Nephron (organoid): ENCODE data around the gene SLC9A9.

ENCODE experiments used
- H3K27ac Mint-ChIP-seq, 3 experiments: 2 replicates each; pipeline ENCODE4 v1.8.0; 2020; ENCODE audit warnings: mixed read lengths in 3 of 3, mild to moderate bottlenecking in 2 of 3, moderate library complexity in 1 of 3
- H3K27me3 Mint-ChIP-seq: 2 replicates; pipeline ENCODE4 v1.8.0; 2021; ENCODE audit warnings: low read depth, mild to moderate bottlenecking, moderate library complexity, mixed read lengths
- H3K36me3 Mint-ChIP-seq: 2 replicates; pipeline ENCODE4 v1.8.0; 2020; ENCODE audit warnings: low read depth, mixed read lengths
- H3K4me1 Mint-ChIP-seq: 2 replicates; pipeline ENCODE4 v1.8.0; 2020; ENCODE audit warnings: mixed read lengths
- H3K4me3 Mint-ChIP-seq, 3 experiments: 2 replicates each; pipeline ENCODE4 v1.8.0; 2020; ENCODE audit warnings: mild to moderate bottlenecking in 3 of 3, mixed read lengths in 3 of 3, moderate library complexity in 2 of 3
- H3K9me3 Mint-ChIP-seq: 2 replicates; pipeline ENCODE4 v1.8.0; 2020; ENCODE audit warnings: mixed read lengths
- TF ChIP-seq, protein P1 (sequence below), 3 experiments: fragments of 200-600 bp; sonication (generic); IDR thresholded peaks; one replicate each; pipeline ENCODE4 v1.5.0; 2021; ENCODE audit warnings: antibody characterized with exemption in 3 of 3; ENCODE audit not compliant: unreplicated experiment in 3 of 3

The SLC9A9 gene

DNA sequence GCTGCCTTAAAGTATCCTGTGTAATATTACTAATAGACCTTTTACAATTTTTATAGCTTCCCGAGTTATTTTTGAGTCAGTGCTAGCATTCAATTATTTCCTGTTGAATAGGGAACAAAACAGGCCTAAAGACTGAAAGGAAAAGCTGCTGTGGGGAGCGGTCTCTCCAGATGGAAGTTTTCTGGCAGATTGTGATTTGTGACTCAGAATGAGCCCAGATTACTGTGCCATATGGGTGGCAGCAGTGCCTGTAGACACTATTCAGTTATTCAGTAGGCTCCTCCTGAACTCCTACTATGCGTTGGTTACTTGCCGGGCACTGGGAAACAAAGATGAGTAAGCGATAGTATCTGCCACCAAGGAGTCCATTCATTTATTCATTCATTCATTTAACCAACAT lies 516.9 kb downstream of the SLC9A9 start:
- H3K27ac Mint-ChIP-seq: peak overlapping the region; percentile 0 to 90 (median 88)
- H3K9me3 Mint-ChIP-seq: peaks cover 4% of the 10 kb centered on the region
- H3K4me1 Mint-ChIP-seq: peaks cover 41% of the 10 kb centered on the region
- TF ChIP-seq, protein P1, sequence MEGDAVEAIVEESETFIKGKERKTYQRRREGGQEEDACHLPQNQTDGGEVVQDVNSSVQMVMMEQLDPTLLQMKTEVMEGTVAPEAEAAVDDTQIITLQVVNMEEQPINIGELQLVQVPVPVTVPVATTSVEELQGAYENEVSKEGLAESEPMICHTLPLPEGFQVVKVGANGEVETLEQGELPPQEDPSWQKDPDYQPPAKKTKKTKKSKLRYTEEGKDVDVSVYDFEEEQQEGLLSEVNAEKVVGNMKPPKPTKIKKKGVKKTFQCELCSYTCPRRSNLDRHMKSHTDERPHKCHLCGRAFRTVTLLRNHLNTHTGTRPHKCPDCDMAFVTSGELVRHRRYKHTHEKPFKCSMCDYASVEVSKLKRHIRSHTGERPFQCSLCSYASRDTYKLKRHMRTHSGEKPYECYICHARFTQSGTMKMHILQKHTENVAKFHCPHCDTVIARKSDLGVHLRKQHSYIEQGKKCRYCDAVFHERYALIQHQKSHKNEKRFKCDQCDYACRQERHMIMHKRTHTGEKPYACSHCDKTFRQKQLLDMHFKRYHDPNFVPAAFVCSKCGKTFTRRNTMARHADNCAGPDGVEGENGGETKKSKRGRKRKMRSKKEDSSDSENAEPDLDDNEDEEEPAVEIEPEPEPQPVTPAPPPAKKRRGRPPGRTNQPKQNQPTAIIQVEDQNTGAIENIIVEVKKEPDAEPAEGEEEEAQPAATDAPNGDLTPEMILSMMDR (IDR thresholded peaks at IDR 0.05; ENCODE audit: unreplicated experiment in 3 of 3): no peak
- no peaks in the 10 kb centered on the region for H3K36me3 Mint-ChIP-seq
- H3K4me3 Mint-ChIP-seq: no peak overlapping the region
- H3K27me3 Mint-ChIP-seq: no peaks in the 10 kb centered on the region

- H3K27ac Mint-ChIP-seq: peak overlapping the region; percentile 88 to 90 (median 88)
- TF ChIP-seq, protein P1 (IDR thresholded peaks at IDR 0.05; ENCODE audit: unreplicated experiment in 3 of 3): no peak
- H3K4me3 Mint-ChIP-seq: peak overlapping the region in 1 of 3 experiments; percentile 6
- peaks cover 41% of the 10 kb centered on the region for H3K4me1 Mint-ChIP-seq
- no peaks in the 10 kb centered on the region for H3K27me3 Mint-ChIP-seq
- peaks cover 4% of the 10 kb centered on the region for H3K9me3 Mint-ChIP-seq
- no peaks in the 10 kb centered on the region for H3K36me3 Mint-ChIP-seq
Observed at GRCh38 chr3:143330296-143330868, 517.9 kb downstream of the SLC9A9 start.

DNA sequence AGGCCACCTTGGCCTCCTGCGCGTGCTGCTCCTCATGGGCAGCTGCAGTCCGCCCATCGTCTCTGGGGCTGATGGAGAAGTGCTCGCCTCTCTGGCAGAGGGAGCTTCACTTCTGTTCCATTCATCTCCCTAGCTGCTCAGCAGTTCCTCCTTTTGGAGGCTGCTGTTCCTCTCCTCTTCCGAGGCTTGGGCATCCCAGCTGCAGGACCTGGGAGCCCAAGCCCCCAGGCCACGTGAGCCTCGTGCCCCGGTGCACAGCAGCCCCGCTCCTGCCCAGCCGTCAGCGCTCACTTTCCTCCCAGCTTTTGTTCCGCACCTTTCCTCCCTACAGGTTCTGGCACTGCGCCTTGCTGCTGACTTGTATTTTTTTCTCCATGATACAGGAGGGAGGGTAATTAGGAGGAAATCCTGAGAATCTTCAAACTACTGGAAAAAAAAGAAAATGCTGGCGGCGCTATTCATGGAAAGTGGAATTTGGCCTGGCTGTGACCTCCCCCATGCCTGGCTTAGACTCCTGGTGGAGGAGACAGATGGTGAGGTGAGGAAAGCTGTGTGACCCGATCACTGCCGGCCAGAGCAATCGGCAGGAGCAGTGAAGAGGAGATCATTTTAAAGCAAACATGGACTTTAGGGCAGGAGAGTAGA lies 518.6 kb downstream of the SLC9A9 start:
- H3K4me1 Mint-ChIP-seq: peaks cover 41% of the 10 kb centered on the region
- TF ChIP-seq, protein P1 (IDR thresholded peaks at IDR 0.05; ENCODE audit: unreplicated experiment in 3 of 3): peak in 1 of 3 experiments; percentile 9
- peaks cover under 1% of the 10 kb centered on the region for H3K9me3 Mint-ChIP-seq
- H3K4me3 Mint-ChIP-seq: peak overlapping the region; percentile 53 to 76 (median 54)
- no peaks in the 10 kb centered on the region for H3K27me3 Mint-ChIP-seq
- no peaks in the 10 kb centered on the region for H3K36me3 Mint-ChIP-seq
- H3K27ac Mint-ChIP-seq: peak overlapping the region; percentile 88 to 90 (median 88)

DNA sequence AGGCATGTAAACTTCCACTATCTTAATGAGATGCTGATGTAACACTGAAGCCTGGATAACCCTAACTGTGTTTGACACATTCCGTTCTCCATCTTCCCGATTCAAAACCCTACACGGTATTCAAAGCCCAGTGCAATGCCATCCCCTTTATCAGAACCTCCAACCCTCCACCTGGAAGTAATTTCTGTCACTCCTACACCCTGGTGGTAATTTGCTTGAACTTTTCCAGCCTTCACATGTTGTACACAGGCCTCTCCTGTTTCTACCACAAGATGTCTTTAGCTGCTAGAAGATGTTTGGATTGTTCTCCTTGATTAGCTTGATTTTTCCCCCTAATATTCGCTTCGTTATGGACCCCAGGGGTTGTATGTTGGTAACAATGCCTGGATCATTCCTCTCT lies 519.8 kb downstream of the SLC9A9 start:
- H3K27me3 Mint-ChIP-seq: no peaks in the 10 kb centered on the region
- no peaks in the 10 kb centered on the region for H3K9me3 Mint-ChIP-seq
- no peaks in the 10 kb centered on the region for H3K36me3 Mint-ChIP-seq
- H3K4me3 Mint-ChIP-seq: no peak overlapping the region
- TF ChIP-seq, protein P1 (IDR thresholded peaks at IDR 0.05; ENCODE audit: unreplicated experiment in 3 of 3): peak in 2 of 3 experiments; percentile 23 to 28
- H3K4me1 Mint-ChIP-seq: peaks cover 41% of the 10 kb centered on the region
- peak overlapping the region; percentile 10 to 88 (median 30) for H3K27ac Mint-ChIP-seq

GRCh38 chr3:143326983-143327778 lies 521.1 kb downstream of the SLC9A9 start:
- Mint-ChIP-seq H3K9me3 (no peaks in the 10 kb centered on the region), H3K4me1 (peaks cover 41% of the 10 kb centered on the region), H3K27ac (peak overlapping the region; percentile 14 to 51 (median 49)), H3K4me3 (no peak overlapping the region), H3K27me3 (no peaks in the 10 kb centered on the region), H3K36me3 (no peaks in the 10 kb centered on the region)
- TF ChIP-seq, protein P1 (IDR thresholded peaks at IDR 0.05; ENCODE audit: unreplicated experiment in 3 of 3): peak; percentile 11 to 28 (median 17)
